ENCODE measurements around the gene FPGT. TPM values are rescaled to one million over a fixed set of nuclear protein-coding genes. Genes with fewer than 3 reads are reported as not detected.

FPGT gene
- total and polyA plus RNA-seq, 2 of the 4 experiments (the other 2 are of a cell fraction), result 9.4 to 13.3 TPM

- Histone ChIP-seq H3K9me1 (ENCODE audit: insufficient read depth, low read length) (no peaks in the 10 kb centered on the region), H3K79me1 (ENCODE audit: low read depth in 1 of 2, low read length in 2 of 2) (no peaks in the 10 kb centered on the region), H3K9me3 (ENCODE audit: control insufficient read depth, insufficient read depth, low read length) (0 out of 2 replicates have a peak, but pooled peaks cover 3% of the 10 kb centered on the region), H3K4me1 (ENCODE audit: control insufficient read depth, insufficient read depth, low read length) (no peaks in the 10 kb centered on the region), H2AK5ac (ENCODE audit: low read depth, low read length) (no peak overlapping the region), H4K20me1 (ENCODE audit: insufficient read depth, low read length) (no peaks in the 10 kb centered on the region), H2BK15ac (ENCODE audit: low read depth, low read length) (no peak overlapping the region), H3K27me3 (ENCODE audit: control insufficient read depth, insufficient read depth, low read length) (no peaks in the 10 kb centered on the region), H2AK9ac (replicated peaks; ENCODE audit: low read depth, low read length, poor library complexity) (no peak overlapping the region), H3K23ac (ENCODE audit: low read depth, low read length) (no peak overlapping the region), H3K4me3 (ENCODE audit: insufficient read depth, low read depth, low read length) (no peak overlapping the region), H4K91ac (ENCODE audit: insufficient read depth, low read depth, low read length) (no peak overlapping the region), H2BK120ac (ENCODE audit: low read depth, low read length) (no peak overlapping the region), H3K18ac (ENCODE audit: low read depth, low read length) (no peak overlapping the region), H4K8ac (ENCODE audit: low read depth in 2 of 2, low read length in 2 of 2) (no peak overlapping the region), H3K36me3 (ENCODE audit: control insufficient read depth, insufficient read depth, low read length) (no peaks in the 10 kb centered on the region), H2AFZ (replicated peaks; ENCODE audit: low read length, poor library complexity) (no peak overlapping the region), H3K4me2 (ENCODE audit: low read depth, low read length) (no peak overlapping the region), H3K4ac (ENCODE audit: low read depth, low read length) (no peak overlapping the region), H2BK5ac (ENCODE audit: low read depth, low read length, poor library complexity, severe bottlenecking) (no peak overlapping the region), H2BK20ac (ENCODE audit: low read depth, low read length) (no peak overlapping the region), H3K27ac (ENCODE audit: insufficient read depth, low read length) (no peak overlapping the region), H3K9ac (ENCODE audit: low read depth, low read length) (no peak overlapping the region), H4K5ac (ENCODE audit: low read depth, low read length) (no peak overlapping the region), H3K14ac (replicated peaks; ENCODE audit: low read depth, low read length) (no peak overlapping the region), H3K56ac (ENCODE audit: extremely low read depth, insufficient read depth, low read length) (no peak overlapping the region)
- DNase-seq, result no peak
- ATAC-seq (ENCODE audit: low read depth), result no peak
- CTCF ChIA-PET, result no interaction called here
- in situ Hi-C loops (cut with MboI; ENCODE audit: low sequenced_read_pairs), result no loop called here
- BruUV-seq (replicated peaks), result no TSS peak
- no CpG with 5 or more reads among the region's 3 CpGs for WGBS, 2 experiments (ENCODE audit: extremely low coverage in 2 of 2, insufficient read length in 1 of 2)
- intact Hi-C loops (cut with micrococcal nuclease), result no loop called here
- dilution Hi-C loops (cut with HindIII; ENCODE audit: low sequenced_read_pairs, unreplicated experiment), result no loop called here
- no peak for TF ChIP-seq MAZ (IDR thresholded peaks at IDR 0.05; ENCODE audit: borderline replicate concordance, low read depth, low read length)
- TF ChIP-seq BHLHE40 (IDR thresholded peaks at IDR 0.05; ENCODE audit: low read depth, low read length), result no peak
- TF ChIP-seq ELK1 (IDR thresholded peaks at IDR 0.05; ENCODE audit: borderline replicate concordance, low read depth, low read length), result no peak
- no peak for TF ChIP-seq CTCF (conservative IDR thresholded peaks at IDR 0.05; ENCODE audit: low read depth, low read length)
- no peak for TF ChIP-seq POLR2A (IDR thresholded peaks at IDR 0.05; ENCODE audit: low read depth, low read length)
- no peak for TF ChIP-seq CHD1 (IDR thresholded peaks at IDR 0.05; ENCODE audit: low read depth, low read length)
- no peak for TF ChIP-seq MXI1 (IDR thresholded peaks at IDR 0.05; ENCODE audit: borderline replicate concordance, low read depth, low read length)
- POLR2A ChIA-PET (ENCODE audit: unreplicated experiment), result no interaction called here
These were observed 25.4 kb downstream of the FPGT start for GRCh38 chr1:74223453-74223852.
